GM19025 (cell line): ENCODE data around the gene UBE3C.

Source experiments
- ATAC-seq: cut with Tn5 transposase; IDR thresholded peaks from one replicate; pipeline ENCODE4 v1.9.1; 2021; ENCODE audit warnings: mild to moderate bottlenecking, low read depth, moderate library complexity; ENCODE audit not compliant: unreplicated experiment

The UBE3C gene

GRCh38 chr7:157318015-157318706 lies 179.4 kb downstream of the UBE3C start:
- ATAC-seq, result no peak
